Measurements from ENCODE around the gene FLNB. TPM values are rescaled to one million over a fixed set of nuclear protein-coding genes. Genes with fewer than 3 reads are reported as not detected.
A peak's percentile ranks its signal among the peaks of the same experiment; 100 is the strongest.

FLNB gene
- total RNA-seq, 1 donor from 2014 or later, result 34.8 TPM

GRCh38 chr3:58095603-58096138, 87.4 kb downstream of the FLNB start:
- H3K27ac ChIP-seq (replicated peaks), result peak overlapping the region; percentile 73
- intact Hi-C loops (cut with micrococcal nuclease), result no loop called here
- H3K4me1 ChIP-seq, result peaks cover 21% of the 10 kb centered on the region
- no peak for DNase-seq
- no peaks in the 10 kb centered on the region for H3K9me3 ChIP-seq (replicated peaks)
- peaks cover 44% of the 10 kb centered on the region for H3K36me3 ChIP-seq
- H3K4me3 ChIP-seq, result no peak overlapping the region
- no peak for TF ChIP-seq CTCF (IDR thresholded peaks at IDR 0.05; ENCODE audit: borderline replicate concordance)
- no peaks in the 10 kb centered on the region for H3K27me3 ChIP-seq (ENCODE audit: low read depth)

GRCh38 chr3:58098531-58098930, 90.3 kb downstream of the FLNB start:
- H3K36me3 ChIP-seq, result peaks cover 72% of the 10 kb centered on the region

GRCh38 chr3:58099865-58100264, 91.6 kb downstream of the FLNB start:
- TF ChIP-seq CTCF (IDR thresholded peaks at IDR 0.05; ENCODE audit: borderline replicate concordance), result no peak
- Histone ChIP-seq H3K4me3 (no peak overlapping the region), H3K36me3 (peaks cover 78% of the 10 kb centered on the region), H3K4me1 (peaks cover 21% of the 10 kb centered on the region), H3K27me3 (ENCODE audit: low read depth) (no peaks in the 10 kb centered on the region), H3K9me3 (replicated peaks) (no peaks in the 10 kb centered on the region), H3K27ac (replicated peaks) (peak overlapping the region; percentile 38)
- DNase-seq, result no peak
- intact Hi-C loops (cut with micrococcal nuclease), result no loop called here

More at GRCh38 chr3:58098531-58098930, 90.3 kb downstream of the FLNB start:
- no peak for DNase-seq
- H3K27ac ChIP-seq (replicated peaks), result no peak overlapping the region
- H3K4me3 ChIP-seq, result no peak overlapping the region
- peaks cover 21% of the 10 kb centered on the region for H3K4me1 ChIP-seq
- intact Hi-C loops (cut with micrococcal nuclease), result no loop called here
- TF ChIP-seq CTCF (IDR thresholded peaks at IDR 0.05; ENCODE audit: borderline replicate concordance), result no peak
- H3K27me3 ChIP-seq (ENCODE audit: low read depth), result no peaks in the 10 kb centered on the region
- no peaks in the 10 kb centered on the region for H3K9me3 ChIP-seq (replicated peaks)

- intact Hi-C loops (cut with micrococcal nuclease), result no loop called here
- Histone ChIP-seq H3K4me3 (no peak overlapping the region), H3K27ac (replicated peaks) (no peak overlapping the region), H3K9me3 (replicated peaks) (no peaks in the 10 kb centered on the region), H3K27me3 (ENCODE audit: low read depth) (no peaks in the 10 kb centered on the region), H3K4me1 (peaks cover 5% of the 10 kb centered on the region), H3K36me3 (peaks cover 86% of the 10 kb centered on the region)
- no peak for TF ChIP-seq CTCF (IDR thresholded peaks at IDR 0.05; ENCODE audit: borderline replicate concordance)
- DNase-seq, result no peak
Observed at GRCh38 chr3:58101499-58102389, 93.5 kb downstream of the FLNB start.

- no peak overlapping the region for H3K4me3 ChIP-seq
- H3K4me1 ChIP-seq, result peaks cover 5% of the 10 kb centered on the region
- no peak for DNase-seq
- no peak for TF ChIP-seq CTCF (IDR thresholded peaks at IDR 0.05; ENCODE audit: borderline replicate concordance)
- H3K36me3 ChIP-seq, result peaks cover 88% of the 10 kb centered on the region
- no peaks in the 10 kb centered on the region for H3K27me3 ChIP-seq (ENCODE audit: low read depth)
- H3K27ac ChIP-seq (replicated peaks), result no peak overlapping the region
- no peaks in the 10 kb centered on the region for H3K9me3 ChIP-seq (replicated peaks)
- intact Hi-C loops (cut with micrococcal nuclease), result no loop called here
Observed at GRCh38 chr3:58102390-58102750, 94.1 kb downstream of the FLNB start.

All from left ventricle myocardium inferior (tissue), 1 donor.